ENCODE results near the gene CALHM4. TPM values are rescaled to one million over a fixed set of nuclear protein-coding genes. Genes with fewer than 3 reads are reported as not detected.

Gene CALHM4
- total and polyA plus RNA-seq, 2 of the 13 experiments (the other 11 are each of a cell fraction or from before 2014, with no cell fraction given), result not detected

DNA sequence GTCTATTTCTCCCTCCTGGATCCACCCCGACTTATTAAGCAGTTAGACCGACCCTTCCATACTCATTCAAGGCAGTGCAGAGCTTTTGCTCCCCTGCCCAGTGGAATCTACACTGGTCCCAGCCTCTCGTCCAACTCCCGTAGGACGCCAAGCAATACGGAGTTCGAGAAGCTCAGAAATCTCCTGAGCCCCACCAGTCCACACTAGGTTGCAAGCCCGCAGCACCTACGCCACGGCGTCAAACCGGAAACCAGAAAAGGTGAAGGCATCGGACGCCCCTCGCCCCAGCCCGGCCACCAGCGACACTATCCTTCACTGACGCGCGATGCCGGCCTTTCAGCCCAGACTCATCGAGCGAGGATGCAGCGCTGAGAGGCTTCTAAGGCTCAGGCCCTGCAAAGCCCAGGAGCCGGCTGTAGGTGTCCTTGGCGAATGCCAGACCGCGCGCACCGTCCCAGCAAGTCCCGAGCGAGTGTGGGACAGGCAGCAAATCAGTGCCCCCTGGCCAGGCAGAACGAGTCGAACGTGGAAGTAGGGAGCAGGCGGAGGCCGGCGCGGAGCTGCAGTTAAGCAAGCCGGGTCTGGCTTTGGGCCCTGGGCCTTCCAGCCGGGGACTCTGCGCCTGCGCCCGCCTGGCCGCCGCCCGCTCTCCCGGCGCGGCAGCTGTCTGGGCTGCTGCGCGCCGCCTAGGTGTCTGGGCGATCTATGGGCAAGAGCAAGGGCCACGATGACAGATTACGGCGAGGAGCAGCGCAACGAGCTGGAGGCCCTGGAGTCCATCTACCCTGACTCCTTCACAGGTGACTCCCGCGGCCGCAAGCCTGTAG lies 17.5 kb downstream of the CALHM4 start, which contains the start of gene RWDD1 (continued):
- TF ChIP-seq, protein P1, sequence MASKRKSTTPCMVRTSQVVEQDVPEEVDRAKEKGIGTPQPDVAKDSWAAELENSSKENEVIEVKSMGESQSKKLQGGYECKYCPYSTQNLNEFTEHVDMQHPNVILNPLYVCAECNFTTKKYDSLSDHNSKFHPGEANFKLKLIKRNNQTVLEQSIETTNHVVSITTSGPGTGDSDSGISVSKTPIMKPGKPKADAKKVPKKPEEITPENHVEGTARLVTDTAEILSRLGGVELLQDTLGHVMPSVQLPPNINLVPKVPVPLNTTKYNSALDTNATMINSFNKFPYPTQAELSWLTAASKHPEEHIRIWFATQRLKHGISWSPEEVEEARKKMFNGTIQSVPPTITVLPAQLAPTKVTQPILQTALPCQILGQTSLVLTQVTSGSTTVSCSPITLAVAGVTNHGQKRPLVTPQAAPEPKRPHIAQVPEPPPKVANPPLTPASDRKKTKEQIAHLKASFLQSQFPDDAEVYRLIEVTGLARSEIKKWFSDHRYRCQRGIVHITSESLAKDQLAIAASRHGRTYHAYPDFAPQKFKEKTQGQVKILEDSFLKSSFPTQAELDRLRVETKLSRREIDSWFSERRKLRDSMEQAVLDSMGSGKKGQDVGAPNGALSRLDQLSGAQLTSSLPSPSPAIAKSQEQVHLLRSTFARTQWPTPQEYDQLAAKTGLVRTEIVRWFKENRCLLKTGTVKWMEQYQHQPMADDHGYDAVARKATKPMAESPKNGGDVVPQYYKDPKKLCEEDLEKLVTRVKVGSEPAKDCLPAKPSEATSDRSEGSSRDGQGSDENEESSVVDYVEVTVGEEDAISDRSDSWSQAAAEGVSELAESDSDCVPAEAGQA (IDR thresholded peaks at IDR 0.05; ENCODE audit: low read depth), result no peak; the same call in 1 of the 2 replicates
- TF ChIP-seq, protein P1 (CRISPR knock-in tag; IDR thresholded peaks at IDR 0.05; ENCODE audit: borderline replicate concordance), result no peak
- TF ChIP-seq TBX3 (IDR thresholded peaks at IDR 0.05; ENCODE audit: borderline replicate concordance) (peak; percentile 86), TRIM24 (CRISPR knock-in tag; IDR thresholded peaks at IDR 0.05) (no peak), RFX3 (CRISPR knock-in tag; IDR thresholded peaks at IDR 0.05) (no peak), MAFK (conservative IDR thresholded peaks at IDR 0.05 in 1 of 2, IDR thresholded peaks at IDR 0.05 in 1 of 2; ENCODE audit: low read length in 2 of 2) (peak; percentile 2 to 84; a peak in 3 of 4 replicates), ZNF670 (CRISPR knock-in tag; IDR thresholded peaks at IDR 0.05; ENCODE audit: borderline replicate concordance) (0 out of 2 replicates have a peak, but pooled peaks have one; percentile 85), HDAC1 (CRISPR knock-in tag; IDR thresholded peaks at IDR 0.05) (peak; percentile 97)
- TF ChIP-seq, protein P2, sequence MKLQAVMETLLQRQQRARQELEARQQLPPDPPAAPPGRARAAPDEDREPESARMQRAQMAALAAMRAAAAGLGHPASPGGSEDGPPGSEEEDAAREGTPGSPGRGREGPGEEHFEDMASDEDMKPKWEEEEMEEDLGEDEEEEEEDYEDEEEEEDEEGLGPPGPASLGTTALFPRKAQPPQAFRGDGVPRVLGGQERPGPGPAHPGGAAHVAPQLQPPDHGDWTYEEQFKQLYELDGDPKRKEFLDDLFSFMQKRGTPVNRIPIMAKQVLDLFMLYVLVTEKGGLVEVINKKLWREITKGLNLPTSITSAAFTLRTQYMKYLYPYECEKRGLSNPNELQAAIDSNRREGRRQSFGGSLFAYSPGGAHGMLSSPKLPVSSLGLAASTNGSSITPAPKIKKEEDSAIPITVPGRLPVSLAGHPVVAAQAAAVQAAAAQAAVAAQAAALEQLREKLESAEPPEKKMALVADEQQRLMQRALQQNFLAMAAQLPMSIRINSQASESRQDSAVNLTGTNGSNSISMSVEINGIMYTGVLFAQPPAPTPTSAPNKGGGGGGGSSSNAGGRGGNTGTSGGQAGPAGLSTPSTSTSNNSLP (IDR thresholded peaks at IDR 0.05; ENCODE audit: low read depth, low read length), result peak; percentile 49; the same call in 1 of the 2 replicates
- TF ChIP-seq, protein P3, sequence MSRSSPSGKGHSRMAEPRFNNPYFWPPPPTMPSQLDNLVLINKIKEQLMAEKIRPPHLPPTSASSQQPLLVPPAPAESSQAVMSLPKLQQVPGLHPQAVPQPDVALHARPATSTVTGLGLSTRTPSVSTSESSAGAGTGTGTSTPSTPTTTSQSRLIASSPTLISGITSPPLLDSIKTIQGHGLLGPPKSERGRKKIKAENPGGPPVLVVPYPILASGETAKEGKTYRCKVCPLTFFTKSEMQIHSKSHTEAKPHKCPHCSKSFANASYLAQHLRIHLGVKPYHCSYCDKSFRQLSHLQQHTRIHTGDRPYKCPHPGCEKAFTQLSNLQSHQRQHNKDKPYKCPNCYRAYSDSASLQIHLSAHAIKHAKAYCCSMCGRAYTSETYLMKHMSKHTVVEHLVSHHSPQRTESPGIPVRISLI (CRISPR knock-in tag; IDR thresholded peaks at IDR 0.05; ENCODE audit: borderline replicate concordance), result peak; percentile 55; the same call in 1 of the 2 replicates
- TF ChIP-seq, protein P4, sequence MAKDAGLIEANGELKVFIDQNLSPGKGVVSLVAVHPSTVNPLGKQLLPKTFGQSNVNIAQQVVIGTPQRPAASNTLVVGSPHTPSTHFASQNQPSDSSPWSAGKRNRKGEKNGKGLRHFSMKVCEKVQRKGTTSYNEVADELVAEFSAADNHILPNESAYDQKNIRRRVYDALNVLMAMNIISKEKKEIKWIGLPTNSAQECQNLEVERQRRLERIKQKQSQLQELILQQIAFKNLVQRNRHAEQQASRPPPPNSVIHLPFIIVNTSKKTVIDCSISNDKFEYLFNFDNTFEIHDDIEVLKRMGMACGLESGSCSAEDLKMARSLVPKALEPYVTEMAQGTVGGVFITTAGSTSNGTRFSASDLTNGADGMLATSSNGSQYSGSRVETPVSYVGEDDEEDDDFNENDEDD (CRISPR knock-in tag; IDR thresholded peaks at IDR 0.05; ENCODE audit: borderline replicate concordance), result peak; percentile 83; the same call in 1 of the 2 replicates
- TF ChIP-seq, protein P5, sequence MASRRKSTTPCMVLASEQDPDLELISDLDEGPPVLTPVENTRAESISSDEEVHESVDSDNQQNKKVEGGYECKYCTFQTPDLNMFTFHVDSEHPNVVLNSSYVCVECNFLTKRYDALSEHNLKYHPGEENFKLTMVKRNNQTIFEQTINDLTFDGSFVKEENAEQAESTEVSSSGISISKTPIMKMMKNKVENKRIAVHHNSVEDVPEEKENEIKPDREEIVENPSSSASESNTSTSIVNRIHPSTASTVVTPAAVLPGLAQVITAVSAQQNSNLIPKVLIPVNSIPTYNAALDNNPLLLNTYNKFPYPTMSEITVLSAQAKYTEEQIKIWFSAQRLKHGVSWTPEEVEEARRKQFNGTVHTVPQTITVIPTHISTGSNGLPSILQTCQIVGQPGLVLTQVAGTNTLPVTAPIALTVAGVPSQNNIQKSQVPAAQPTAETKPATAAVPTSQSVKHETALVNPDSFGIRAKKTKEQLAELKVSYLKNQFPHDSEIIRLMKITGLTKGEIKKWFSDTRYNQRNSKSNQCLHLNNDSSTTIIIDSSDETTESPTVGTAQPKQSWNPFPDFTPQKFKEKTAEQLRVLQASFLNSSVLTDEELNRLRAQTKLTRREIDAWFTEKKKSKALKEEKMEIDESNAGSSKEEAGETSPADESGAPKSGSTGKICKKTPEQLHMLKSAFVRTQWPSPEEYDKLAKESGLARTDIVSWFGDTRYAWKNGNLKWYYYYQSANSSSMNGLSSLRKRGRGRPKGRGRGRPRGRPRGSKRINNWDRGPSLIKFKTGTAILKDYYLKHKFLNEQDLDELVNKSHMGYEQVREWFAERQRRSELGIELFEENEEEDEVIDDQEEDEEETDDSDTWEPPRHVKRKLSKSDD (CRISPR knock-in tag; IDR thresholded peaks at IDR 0.05; ENCODE audit: low read depth), result peak; percentile 90
